Dermis microvascular lymphatic vessel endothelial cell (primary cell): Measurements from ENCODE around the gene NTN3. TPM values are rescaled to one million over a fixed set of nuclear protein-coding genes. Genes with fewer than 3 reads are reported as not detected.
A peak's percentile ranks its signal among the peaks of the same experiment; 100 is the strongest.
"Not testable (repeated sequence)": the region's sequence is repeated elsewhere in the genome, so short reads cannot be mapped to it uniquely, and the experiment has no call there.

ENCODE experiments used
- DNase-seq, 2 donors: peaks; one replicate each; pipeline versions ENCODE4 v3.0.0 to v3.0.0-alpha.2; 2010; ENCODE audit warnings: low read depth in 2 of 2
- total RNA-seq: library from RNA; depleted of rRNA; stranded (reverse); fragments of >200 nt; gene quantifications from 2 replicates; pipeline ENCODE4 v1.2.1, GENCODE V29; 2014

The NTN3 gene
- total RNA-seq: under 0.01 and 0.13 TPM in 2 replicates

- no peak for DNase-seq
These were observed at the start of gene NTN3 for GRCh38 chr16:2471016-2471652. Gene NTN3 (plus strand): TSS chr16:2471297. CDS start chr16:2471702, 405 bp downstream.

DNA sequence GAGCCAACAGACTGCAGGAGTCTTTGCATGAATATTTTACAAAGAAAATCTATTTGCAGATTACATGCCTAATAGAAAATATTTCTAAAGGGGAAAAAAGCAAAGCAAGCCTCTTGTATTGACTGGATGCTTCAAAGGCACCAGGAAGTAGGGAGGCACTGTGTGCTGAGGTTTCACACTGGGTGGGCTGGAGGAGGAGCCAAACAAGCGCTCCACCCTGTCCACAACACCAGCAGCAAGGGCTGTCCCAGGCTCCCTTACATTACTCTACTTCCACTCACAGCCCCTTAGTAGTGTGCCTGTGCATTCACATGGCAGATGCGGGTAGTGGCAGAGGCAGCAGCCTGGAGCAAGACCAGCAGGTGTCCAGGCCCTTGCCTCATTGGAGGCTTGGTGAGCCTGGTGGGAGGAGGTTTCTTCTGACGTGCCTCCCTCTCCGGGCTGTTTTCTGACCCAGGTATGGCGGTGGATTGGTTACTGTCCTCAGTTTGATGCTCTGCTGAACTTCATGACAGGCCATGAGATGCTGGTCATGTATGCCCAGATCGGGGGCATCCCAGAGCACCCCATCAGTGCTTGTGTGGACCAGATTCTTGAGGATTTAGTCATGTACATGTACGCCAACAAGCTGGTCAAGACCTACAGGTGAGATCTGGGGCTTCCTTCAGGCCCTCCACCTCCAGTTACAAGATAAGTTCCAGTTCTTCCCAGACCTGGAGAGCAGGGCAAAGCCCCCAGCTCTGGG lies 48.8 kb upstream of the NTN3 start:
- no peak for DNase-seq

DNA sequence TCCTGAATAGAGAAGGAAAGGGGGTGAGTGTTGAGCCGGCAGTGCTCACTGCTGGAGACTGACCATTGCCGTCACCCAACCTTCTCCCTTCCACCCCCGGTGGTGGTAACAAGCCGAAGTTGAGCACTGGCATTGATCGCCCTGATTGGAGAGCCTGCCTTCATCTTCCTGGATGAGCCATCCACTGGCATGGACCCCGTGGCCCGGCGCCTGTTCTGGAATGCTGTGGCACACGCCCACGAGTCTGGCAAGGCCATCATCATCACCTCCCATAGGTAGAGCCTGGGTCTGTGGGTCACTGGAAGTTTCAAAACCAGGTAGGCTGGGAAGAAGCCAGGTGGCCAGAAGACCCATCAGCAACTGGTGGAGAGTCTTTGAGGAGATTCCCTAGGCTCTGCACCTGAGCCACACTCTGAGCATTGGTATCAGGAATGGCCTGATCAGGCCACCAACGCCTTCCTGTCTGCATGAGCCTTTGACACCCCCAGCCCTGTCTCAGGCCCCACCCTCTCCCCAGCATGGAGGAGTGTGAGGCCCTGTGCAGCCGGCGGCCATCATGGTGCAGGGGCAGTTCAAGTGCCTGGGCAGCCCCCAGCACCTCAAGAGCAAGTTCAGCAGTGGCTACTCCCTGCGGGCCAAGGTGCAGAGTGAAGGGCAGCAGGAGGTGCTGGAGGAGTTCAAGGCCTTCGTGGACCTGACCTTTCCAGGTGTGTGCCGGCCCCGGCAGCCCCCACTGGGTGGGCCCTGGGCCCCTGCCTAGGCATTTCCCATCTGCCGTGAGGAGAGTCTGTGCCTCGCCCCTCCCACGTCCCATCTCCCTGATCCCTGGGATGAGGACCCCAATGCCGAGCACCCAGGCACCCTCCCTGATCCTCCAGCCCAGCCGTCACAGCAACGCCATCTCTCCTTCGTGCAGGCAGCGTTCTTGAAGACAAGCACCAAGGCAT lies 46.8 kb upstream of the NTN3 start:
- DNase-seq: no peak

DNA sequence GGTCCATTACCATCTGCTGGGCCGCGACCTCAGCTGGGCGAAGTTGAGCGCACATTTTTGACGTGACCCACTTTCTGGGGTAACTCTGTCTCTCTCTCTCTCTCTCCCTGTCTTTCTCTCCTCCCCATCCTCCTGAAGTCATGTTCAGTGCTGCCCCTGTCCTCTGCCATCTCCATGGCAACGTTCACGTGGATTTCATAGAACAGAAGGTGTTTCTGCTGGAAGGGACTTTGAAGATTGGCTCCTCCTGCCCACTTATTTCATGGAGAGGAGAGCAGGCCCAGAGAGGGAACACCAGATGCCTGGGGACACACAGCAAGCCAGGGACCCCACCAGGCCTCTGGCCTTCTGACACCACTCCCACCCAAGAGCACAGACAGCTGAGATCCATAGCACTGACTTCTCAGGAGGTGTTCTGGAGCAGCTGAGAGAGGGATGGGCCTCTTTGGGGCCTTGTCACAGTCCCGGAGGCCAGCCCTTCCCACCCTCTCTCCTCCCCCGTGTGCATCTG lies 46.0 kb upstream of the NTN3 start:
- no peak for DNase-seq

DNA sequence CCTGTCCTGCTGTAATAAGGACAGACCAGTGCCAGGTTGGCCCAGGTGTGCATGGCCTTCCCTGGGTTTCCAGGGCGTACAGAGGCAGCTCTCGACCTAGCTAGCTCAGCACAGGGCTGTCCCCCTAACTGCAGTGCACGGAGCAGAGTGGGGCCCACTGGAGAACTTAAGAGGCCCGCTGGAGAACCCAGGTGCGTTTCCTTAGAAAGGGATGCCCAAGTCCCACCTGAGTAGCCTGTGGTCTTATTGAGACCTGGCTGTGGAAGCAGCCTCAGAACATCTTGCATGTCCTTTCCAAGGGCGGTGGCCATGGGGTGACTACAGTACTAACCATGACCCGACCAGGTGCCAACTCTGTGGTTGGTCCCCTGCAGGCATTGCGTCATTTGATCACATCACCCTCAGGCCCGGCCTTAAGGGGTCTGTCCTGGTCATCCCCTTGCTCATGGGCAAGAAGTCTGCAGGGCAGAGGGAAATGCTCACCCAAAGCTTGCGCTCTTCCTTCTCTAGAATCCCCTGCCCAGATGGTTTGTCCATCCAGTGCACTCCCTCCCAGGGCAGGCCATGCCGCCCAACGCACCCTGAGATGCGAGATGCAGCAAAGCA lies 45.2 kb upstream of the NTN3 start:
- DNase-seq: no peak

DNA sequence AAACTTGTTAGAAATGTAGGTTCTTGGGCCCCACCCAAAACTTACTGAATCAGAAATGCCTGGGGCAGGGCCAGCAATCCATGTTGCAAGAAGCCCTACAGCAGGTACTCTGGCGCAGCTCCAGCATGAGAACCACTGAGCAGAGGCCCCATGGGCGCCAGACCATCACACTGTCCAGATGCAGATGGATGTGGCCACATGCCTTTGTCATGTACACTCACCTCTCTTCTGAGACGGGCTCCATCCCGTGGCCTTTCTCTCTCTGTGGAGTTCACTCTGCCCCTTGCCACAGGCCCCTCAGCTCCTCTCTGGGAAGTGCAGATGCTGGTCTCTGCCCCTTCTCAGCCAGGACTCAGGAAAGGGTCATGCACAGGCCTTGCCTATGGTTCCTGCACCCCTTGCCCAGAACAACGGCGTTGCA lies 44.1 kb upstream of the NTN3 start:
- no peak for DNase-seq

GRCh38 chr16:2427526-2427925 lies 43.6 kb upstream of the NTN3 start:
- DNase-seq: no peak

GRCh38 chr16:2428051-2428783 lies 42.9 kb upstream of the NTN3 start:
- DNase-seq: peak in 1 of 2 donors; percentile 31

- no peak for DNase-seq
These were observed 42.4 kb upstream of the NTN3 start for GRCh38 chr16:2428784-2429033.

DNA sequence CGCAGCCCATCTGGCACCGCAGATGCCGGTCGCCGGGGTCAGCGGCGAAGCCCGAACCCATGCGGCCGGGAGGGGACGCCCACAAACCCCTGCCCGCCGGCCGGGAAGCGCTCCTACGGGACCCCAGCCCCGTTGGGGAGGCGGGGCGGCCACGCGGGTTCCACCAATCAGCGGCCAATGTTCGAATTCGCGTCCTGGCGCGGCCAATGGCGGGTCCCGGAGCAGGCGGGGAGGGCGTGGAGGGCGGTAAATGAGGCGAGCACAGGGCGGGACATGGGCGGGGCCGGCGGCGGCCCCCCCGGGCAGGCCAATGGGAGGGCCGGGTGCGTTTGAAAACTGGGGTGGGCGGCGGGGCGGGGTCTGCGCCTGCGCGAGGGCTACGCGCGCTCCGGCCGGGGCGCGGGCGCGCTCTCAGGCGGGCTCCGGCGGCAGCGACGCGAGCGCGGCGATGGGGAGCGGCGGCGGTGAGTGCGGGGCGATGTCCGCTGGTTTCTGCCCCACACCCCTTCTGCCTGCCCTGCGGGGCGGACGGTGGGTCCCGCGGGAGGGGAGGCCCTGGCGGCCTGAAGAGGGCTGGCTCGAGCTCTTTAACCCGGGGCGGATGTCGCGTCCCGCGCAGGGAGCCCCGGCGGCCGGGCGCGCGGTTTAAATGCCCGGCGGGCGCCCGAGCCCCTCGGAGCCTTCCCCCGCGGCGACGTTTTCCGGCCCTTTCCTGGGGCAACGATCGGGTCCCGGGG lies 41.9 kb upstream of the NTN3 start, which contains the start of gene CCNF:
Gene CCNF (plus strand): TSS at position 414 of the 737 bp plus-strand sequence. CDS start 35 bp downstream, at position 449.
- peak; percentile 82 to 96 for DNase-seq

DNA sequence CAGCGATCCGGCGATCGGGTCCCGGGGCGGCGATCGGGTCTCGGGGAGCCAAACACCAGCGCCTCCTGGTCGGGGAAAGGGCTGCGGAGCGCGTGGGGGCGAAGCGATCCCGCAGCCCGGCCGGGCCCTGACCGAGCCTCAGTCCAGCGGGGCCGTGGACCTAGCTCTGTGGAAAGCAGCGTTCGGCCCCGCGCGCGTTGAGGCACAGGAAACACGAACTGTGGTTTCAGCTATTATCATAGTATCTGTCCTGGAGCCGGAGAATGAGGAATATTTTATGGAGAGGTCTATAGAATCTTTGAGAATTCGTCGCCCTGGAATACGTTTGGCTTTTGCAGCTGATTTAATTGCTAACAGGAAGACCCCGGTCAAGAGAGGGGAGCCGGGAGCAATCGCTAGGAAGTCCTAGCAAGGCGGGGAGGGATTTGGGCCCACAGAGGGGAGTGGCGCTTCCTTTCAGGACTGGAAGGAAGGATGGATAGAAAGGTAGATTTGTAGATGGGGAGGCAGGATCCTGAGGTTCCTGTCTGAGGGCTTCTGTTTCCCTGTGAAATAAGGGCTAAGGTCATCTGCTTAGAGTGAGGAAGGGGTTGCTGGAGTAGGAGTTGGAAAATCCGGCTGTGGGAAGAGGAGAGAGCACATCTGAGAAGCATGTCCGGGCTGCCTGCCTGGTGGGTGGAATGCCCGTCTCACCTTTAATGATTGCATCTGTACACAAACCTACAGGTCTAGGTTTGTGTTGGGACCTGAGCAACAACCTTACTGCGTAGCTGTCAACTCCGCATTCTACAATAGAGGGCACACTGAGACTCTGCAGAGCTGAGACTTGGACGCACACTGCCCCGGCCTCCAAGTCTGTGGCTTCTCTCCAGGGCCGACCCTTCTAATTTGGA lies 41.1 kb upstream of the NTN3 start:
- DNase-seq: peak in 1 of 2 donors; percentile 44

- DNase-seq: no peak
These were observed 38.8 kb upstream of the NTN3 start for GRCh38 chr16:2432286-2432685.

DNA sequence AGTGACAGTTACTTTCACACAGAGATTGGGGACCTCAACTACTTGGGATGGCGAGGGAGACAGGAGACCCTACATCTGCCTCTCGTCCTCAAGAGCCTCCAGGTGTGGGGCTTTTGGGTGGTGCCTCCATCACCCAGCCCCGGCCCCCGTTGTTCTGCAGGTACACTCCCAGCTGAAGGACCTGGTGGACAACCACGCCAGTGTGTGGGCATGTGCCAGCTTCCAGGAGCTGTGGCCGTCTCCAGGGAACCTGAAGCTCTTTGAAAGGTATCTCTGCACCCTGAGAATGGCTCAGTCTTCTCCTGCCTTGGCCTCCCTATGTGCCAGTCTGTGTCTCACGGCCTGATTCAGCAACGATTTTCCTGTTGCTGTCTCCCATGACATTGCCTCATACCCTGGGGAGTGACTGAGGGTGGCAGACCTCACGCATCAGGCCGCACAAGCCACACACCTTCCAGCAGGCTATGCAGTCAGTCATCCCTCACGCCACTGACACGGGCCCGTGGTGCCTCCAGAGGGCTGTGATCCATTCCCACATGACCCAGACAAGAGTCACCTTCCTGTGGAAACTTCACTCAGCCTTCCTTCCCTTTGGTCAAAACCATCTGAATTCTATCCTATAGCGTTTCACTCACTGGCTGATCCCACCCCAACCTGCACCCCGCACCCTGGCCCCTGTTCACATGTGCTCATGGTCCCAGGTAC lies 38.1 kb upstream of the NTN3 start:
- peak; percentile 12 to 33 for DNase-seq

DNA sequence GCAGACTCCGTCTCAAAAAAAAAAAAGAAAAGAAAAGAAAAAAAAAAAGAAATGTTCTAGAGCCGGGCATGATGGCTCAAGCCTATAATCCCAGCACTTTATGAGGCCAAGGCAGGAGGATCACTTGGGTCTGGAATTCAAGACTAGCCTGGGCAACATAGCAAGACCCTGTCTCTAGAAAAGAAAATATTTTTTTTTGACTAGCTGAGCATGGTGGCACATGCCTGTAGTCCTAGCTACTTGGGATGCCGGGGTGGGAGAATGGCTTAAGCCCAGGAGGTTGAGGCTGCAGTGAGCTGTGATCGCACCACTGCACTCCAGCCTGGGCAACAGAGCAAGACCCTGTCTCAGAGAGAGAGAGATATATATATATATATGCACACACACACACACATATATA lies 35.9 kb upstream of the NTN3 start:
- DNase-seq: not testable (repeated sequence)

GRCh38 chr16:2436110-2436509 lies 35.0 kb upstream of the NTN3 start:
- no peak for DNase-seq

- no peak for DNase-seq
These were observed 33.9 kb upstream of the NTN3 start for GRCh38 chr16:2437032-2437790.

- no peak for DNase-seq
These were observed 33.0 kb upstream of the NTN3 start for GRCh38 chr16:2438121-2438520.

GRCh38 chr16:2439598-2439997 lies 31.5 kb upstream of the NTN3 start:
- DNase-seq: no peak
